ENCODE results near the gene FHIT. TPM values are rescaled to one million over a fixed set of nuclear protein-coding genes. Genes with fewer than 3 reads are reported as not detected.

FHIT gene
- total and polyA plus RNA-seq, 2 experiments from 2014 or later, result 0.22 to 0.90 TPM

- no peak for DNase-seq
- no peaks in the 10 kb centered on the region for H3K79me2 ChIP-seq (ENCODE audit: insufficient read depth)
- H3F3A ChIP-seq (ENCODE audit: insufficient read depth), result no peaks in the 10 kb centered on the region
- no peak for TF ChIP-seq EZH2 (IDR thresholded peaks at IDR 0.05; ENCODE audit: insufficient read depth, poor library complexity, severe bottlenecking)
- no peak for TF ChIP-seq EZH2phosphoT487 (IDR thresholded peaks at IDR 0.05; ENCODE audit: insufficient read depth, low read depth)
- H3K9ac ChIP-seq, result no peak overlapping the region
- in situ Hi-C loops (cut with MboI), result no loop called here
- no peaks in the 10 kb centered on the region for H3K36me3 ChIP-seq (ENCODE audit: low read depth)
- no peaks in the 10 kb centered on the region for H3K27me3 ChIP-seq (replicated peaks; ENCODE audit: insufficient read depth)
- H3K4me3 ChIP-seq, result no peak overlapping the region
- H2AFZ ChIP-seq, result no peak overlapping the region
- H3K9me3 ChIP-seq (ENCODE audit: low read depth), result no peaks in the 10 kb centered on the region
- H4K20me1 ChIP-seq (ENCODE audit: insufficient read depth), result no peaks in the 10 kb centered on the region
- no peaks in the 10 kb centered on the region for H3K4me1 ChIP-seq (ENCODE audit: insufficient read depth)
- 63 to 69% methylated on average over 2 of the region's 2 CpGs for WGBS, 2 experiments (ENCODE audit: low coverage in 1 of 2, low lambda C conversion rate in 2 of 2, missing lambda C conversion rate in 2 of 2)
- H3K27ac ChIP-seq, result no peak overlapping the region
- H3K4me2 ChIP-seq (ENCODE audit: unreplicated experiment), result no peak overlapping the region
- no peaks in the 10 kb centered on the region; the same call in 1 of the 2 replicates for H3K9me2 ChIP-seq (ENCODE audit: insufficient read depth)
Measured at GRCh38 chr3:60657972-60658371, 593.3 kb downstream of the FHIT start.

DNA sequence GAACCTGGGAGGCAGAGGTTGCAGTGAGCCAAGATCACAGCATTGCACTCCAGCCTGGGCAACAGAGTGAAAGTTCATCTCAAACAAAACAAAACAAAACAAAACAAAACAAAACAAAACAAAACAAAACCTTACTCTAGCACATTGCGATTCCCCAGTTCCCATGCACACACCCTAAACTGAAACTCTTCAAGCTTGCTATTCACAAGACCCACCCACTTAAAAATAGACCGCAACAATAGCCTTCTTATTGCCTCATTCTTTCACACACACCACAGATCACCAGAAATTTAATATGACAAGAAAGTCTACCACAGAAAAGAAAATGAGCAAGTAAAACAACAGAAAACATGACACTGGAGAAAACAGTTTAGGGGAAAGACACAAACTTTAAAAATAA, 598.4 kb downstream of the FHIT start:
- WGBS, 2 experiments (ENCODE audit: low coverage in 1 of 2, low lambda C conversion rate in 2 of 2, missing lambda C conversion rate in 2 of 2), result 67 to 70% methylated on average over 2 of the region's 2 CpGs
- no peak for DNase-seq
- H3K9me2 ChIP-seq (ENCODE audit: insufficient read depth), result no peaks in the 10 kb centered on the region; the same call in 1 of the 2 replicates

DNA sequence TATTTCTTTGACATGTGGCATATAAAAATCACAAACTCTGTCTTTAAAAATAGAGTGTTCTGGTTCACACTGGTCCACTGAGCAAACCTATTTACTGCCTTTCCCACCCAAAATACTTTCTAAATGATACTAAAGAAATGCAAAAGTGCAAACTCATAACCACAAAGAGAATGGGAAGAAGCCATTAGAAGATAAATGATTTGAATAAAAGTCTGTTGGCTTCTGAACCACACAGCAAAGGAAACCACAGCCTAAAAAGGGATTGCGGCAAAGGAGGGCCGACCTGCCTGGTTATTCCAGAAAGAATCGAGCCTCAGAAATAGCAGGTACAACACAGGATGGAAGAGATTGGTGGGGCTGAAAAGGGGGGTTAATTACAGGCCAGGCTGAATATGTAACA, 599.5 kb downstream of the FHIT start:
- Histone ChIP-seq H3K79me2 (ENCODE audit: insufficient read depth) (no peaks in the 10 kb centered on the region), H3K4me1 (ENCODE audit: insufficient read depth) (no peaks in the 10 kb centered on the region), H3K9ac (no peak overlapping the region), H3K4me2 (ENCODE audit: unreplicated experiment) (no peak overlapping the region), H3K27me3 (replicated peaks; ENCODE audit: insufficient read depth) (no peaks in the 10 kb centered on the region), H3K9me3 (ENCODE audit: low read depth) (no peaks in the 10 kb centered on the region), H3K36me3 (ENCODE audit: low read depth) (no peaks in the 10 kb centered on the region), H3K27ac (no peak overlapping the region), H3K4me3 (no peak overlapping the region), H3F3A (ENCODE audit: insufficient read depth) (no peaks in the 10 kb centered on the region), H2AFZ (no peak overlapping the region), H4K20me1 (ENCODE audit: insufficient read depth) (no peaks in the 10 kb centered on the region), H3K9me2 (ENCODE audit: insufficient read depth) (no peaks in the 10 kb centered on the region; the same call in 1 of the 2 replicates)
- TF ChIP-seq EZH2phosphoT487 (IDR thresholded peaks at IDR 0.05; ENCODE audit: insufficient read depth, low read depth) (no peak), EZH2 (IDR thresholded peaks at IDR 0.05; ENCODE audit: insufficient read depth, poor library complexity, severe bottlenecking) (no peak)
- DNase-seq, result no peak
- WGBS, 2 experiments (ENCODE audit: low coverage in 1 of 2, low lambda C conversion rate in 2 of 2, missing lambda C conversion rate in 2 of 2), result 49 to 52% methylated on average over 3 of the region's 3 CpGs
- in situ Hi-C loops (cut with MboI), result no loop called here

More for the DNA sequence above, 598.4 kb downstream of the FHIT start:
- Histone ChIP-seq H3F3A (ENCODE audit: insufficient read depth) (no peaks in the 10 kb centered on the region), H3K36me3 (ENCODE audit: low read depth) (no peaks in the 10 kb centered on the region), H3K9me3 (ENCODE audit: low read depth) (no peaks in the 10 kb centered on the region), H3K9ac (no peak overlapping the region), H3K27ac (no peak overlapping the region), H2AFZ (no peak overlapping the region), H3K4me3 (no peak overlapping the region), H3K4me2 (ENCODE audit: unreplicated experiment) (no peak overlapping the region), H3K79me2 (ENCODE audit: insufficient read depth) (no peaks in the 10 kb centered on the region), H3K4me1 (ENCODE audit: insufficient read depth) (no peaks in the 10 kb centered on the region), H3K27me3 (replicated peaks; ENCODE audit: insufficient read depth) (no peaks in the 10 kb centered on the region), H4K20me1 (ENCODE audit: insufficient read depth) (no peaks in the 10 kb centered on the region)
- TF ChIP-seq EZH2phosphoT487 (IDR thresholded peaks at IDR 0.05; ENCODE audit: insufficient read depth, low read depth) (no peak), EZH2 (IDR thresholded peaks at IDR 0.05; ENCODE audit: insufficient read depth, poor library complexity, severe bottlenecking) (no peak)
- in situ Hi-C loops (cut with MboI), result no loop called here

DNA sequence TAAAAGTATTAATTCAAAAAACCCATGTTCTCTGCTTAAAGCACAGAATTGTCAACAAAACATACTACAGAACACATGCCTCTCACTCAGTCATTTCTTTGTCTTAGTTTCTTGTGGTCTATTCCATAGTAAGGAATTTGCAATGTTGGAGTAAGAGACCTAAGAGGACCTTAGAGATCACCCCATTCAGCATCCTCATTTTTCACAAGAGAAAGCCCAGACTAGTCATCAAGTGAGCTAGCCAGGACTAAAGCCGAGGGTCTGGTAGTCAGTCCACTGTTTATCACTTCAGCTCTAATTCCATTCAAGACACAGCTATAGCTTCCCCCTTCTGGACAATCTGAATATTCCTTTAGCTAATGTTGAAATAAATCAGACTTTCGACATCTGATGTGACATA, 601.1 kb downstream of the FHIT start:
- no peaks in the 10 kb centered on the region for H3K79me2 ChIP-seq (ENCODE audit: insufficient read depth)
- no peaks in the 10 kb centered on the region; the same call in 1 of the 2 replicates for H3K9me2 ChIP-seq (ENCODE audit: insufficient read depth)
- in situ Hi-C loops (cut with MboI), result no loop called here
- WGBS, 2 experiments (ENCODE audit: low coverage in 1 of 2, low lambda C conversion rate in 2 of 2, missing lambda C conversion rate in 2 of 2), result 81 to 95% methylated on average over 2 of the region's 2 CpGs
- H3K9me3 ChIP-seq (ENCODE audit: low read depth), result no peaks in the 10 kb centered on the region
- no peak for TF ChIP-seq EZH2 (IDR thresholded peaks at IDR 0.05; ENCODE audit: insufficient read depth, poor library complexity, severe bottlenecking)
- no peak for TF ChIP-seq EZH2phosphoT487 (IDR thresholded peaks at IDR 0.05; ENCODE audit: insufficient read depth, low read depth)
- no peaks in the 10 kb centered on the region for H4K20me1 ChIP-seq (ENCODE audit: insufficient read depth)
- H3K27me3 ChIP-seq (replicated peaks; ENCODE audit: insufficient read depth), result no peaks in the 10 kb centered on the region
- no peaks in the 10 kb centered on the region for H3F3A ChIP-seq (ENCODE audit: insufficient read depth)
- no peak for DNase-seq
- no peak overlapping the region for H3K4me3 ChIP-seq
- H3K27ac ChIP-seq, result no peak overlapping the region
- no peaks in the 10 kb centered on the region for H3K36me3 ChIP-seq (ENCODE audit: low read depth)
- no peak overlapping the region for H3K4me2 ChIP-seq (ENCODE audit: unreplicated experiment)
- H3K9ac ChIP-seq, result no peak overlapping the region
- no peak overlapping the region for H2AFZ ChIP-seq
- no peaks in the 10 kb centered on the region for H3K4me1 ChIP-seq (ENCODE audit: insufficient read depth)

GRCh38 chr3:60645801-60646200, 605.5 kb downstream of the FHIT start:
- H3F3A ChIP-seq (ENCODE audit: insufficient read depth), result no peaks in the 10 kb centered on the region
- no peak overlapping the region for H3K4me2 ChIP-seq (ENCODE audit: unreplicated experiment)
- no peak for DNase-seq
- H3K27ac ChIP-seq, result no peak overlapping the region
- H3K27me3 ChIP-seq (replicated peaks; ENCODE audit: insufficient read depth), result no peaks in the 10 kb centered on the region
- TF ChIP-seq EZH2 (IDR thresholded peaks at IDR 0.05; ENCODE audit: insufficient read depth, poor library complexity, severe bottlenecking), result no peak
- no peak for TF ChIP-seq EZH2phosphoT487 (IDR thresholded peaks at IDR 0.05; ENCODE audit: insufficient read depth, low read depth)
- WGBS, 2 experiments (ENCODE audit: low coverage in 1 of 2, low lambda C conversion rate in 2 of 2, missing lambda C conversion rate in 2 of 2), result 37 to 42% methylated on average over 2 of the region's 2 CpGs
- in situ Hi-C loops (cut with MboI), result no loop called here
- H3K36me3 ChIP-seq (ENCODE audit: low read depth), result no peaks in the 10 kb centered on the region
- no peaks in the 10 kb centered on the region for H3K9me2 ChIP-seq (ENCODE audit: insufficient read depth)
- H3K9me3 ChIP-seq (ENCODE audit: low read depth), result no peaks in the 10 kb centered on the region
- H3K9ac ChIP-seq, result no peak overlapping the region
- H4K20me1 ChIP-seq (ENCODE audit: insufficient read depth), result no peaks in the 10 kb centered on the region
- H2AFZ ChIP-seq, result no peak overlapping the region
- H3K4me3 ChIP-seq, result no peak overlapping the region
- H3K4me1 ChIP-seq (ENCODE audit: insufficient read depth), result no peaks in the 10 kb centered on the region
- H3K79me2 ChIP-seq (ENCODE audit: insufficient read depth), result no peaks in the 10 kb centered on the region

Data from GM23248 (cell line).